ENCODE data around the gene PRDM16. TPM values are rescaled to one million over a fixed set of nuclear protein-coding genes. Genes with fewer than 3 reads are reported as not detected.

Gene PRDM16
- total RNA-seq, 1 experiment from 2014 or later, result 1.6 TPM

DNA sequence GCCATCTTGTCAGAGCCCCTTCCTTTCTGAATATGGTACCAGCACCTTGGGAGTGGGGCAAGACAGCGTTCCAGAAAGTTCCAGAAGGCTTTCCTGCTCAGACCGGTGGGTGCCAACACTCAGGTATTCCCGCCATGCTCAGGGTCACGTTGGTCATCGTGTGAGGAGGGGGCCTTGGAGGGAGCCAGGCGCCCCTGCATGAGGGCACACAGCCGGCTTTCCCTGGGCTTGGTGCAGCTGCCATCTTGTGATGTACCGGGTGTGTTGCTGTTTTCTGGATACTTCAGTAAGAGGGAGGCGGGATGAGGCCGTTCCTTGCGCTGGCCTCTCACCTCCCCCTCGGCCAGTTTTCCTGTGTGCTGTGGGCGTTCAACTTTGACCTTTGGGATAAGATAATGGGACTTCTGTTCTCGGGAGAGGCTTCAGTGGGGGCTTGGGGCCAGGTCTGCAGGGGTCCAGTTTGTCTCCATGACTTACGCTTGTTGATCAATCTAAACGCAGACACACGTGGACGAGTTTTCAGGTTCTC lies 69.7 kb downstream of the PRDM16 start (continued):
- TF ChIP-seq ATF2 (CRISPR knock-in tag; IDR thresholded peaks at IDR 0.05; ENCODE audit: borderline replicate concordance, low read depth) (no peak), ZNF396 (CRISPR knock-in tag; IDR thresholded peaks at IDR 0.05; ENCODE audit: borderline replicate concordance) (no peak), NR3C1 (CRISPR knock-in tag; conservative IDR thresholded peaks at IDR 0.05; ENCODE audit: low read depth) (no peak), NFATC4 (CRISPR knock-in tag; IDR thresholded peaks at IDR 0.05) (no peak), TEAD1 (CRISPR knock-in tag; IDR thresholded peaks at IDR 0.05) (no peak), ZNF281 (CRISPR knock-in tag; IDR thresholded peaks at IDR 0.05) (no peak), ZNF512 (CRISPR knock-in tag; IDR thresholded peaks at IDR 0.05; ENCODE audit: borderline replicate concordance) (no peak)
- TF ChIP-seq, protein P1, sequence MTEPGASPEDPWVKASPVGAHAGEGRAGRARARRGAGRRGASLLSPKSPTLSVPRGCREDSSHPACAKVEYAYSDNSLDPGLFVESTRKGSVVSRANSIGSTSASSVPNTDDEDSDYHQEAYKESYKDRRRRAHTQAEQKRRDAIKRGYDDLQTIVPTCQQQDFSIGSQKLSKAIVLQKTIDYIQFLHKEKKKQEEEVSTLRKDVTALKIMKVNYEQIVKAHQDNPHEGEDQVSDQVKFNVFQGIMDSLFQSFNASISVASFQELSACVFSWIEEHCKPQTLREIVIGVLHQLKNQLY (CRISPR knock-in tag; IDR thresholded peaks at IDR 0.05), result no peak
- TF ChIP-seq, protein P2, sequence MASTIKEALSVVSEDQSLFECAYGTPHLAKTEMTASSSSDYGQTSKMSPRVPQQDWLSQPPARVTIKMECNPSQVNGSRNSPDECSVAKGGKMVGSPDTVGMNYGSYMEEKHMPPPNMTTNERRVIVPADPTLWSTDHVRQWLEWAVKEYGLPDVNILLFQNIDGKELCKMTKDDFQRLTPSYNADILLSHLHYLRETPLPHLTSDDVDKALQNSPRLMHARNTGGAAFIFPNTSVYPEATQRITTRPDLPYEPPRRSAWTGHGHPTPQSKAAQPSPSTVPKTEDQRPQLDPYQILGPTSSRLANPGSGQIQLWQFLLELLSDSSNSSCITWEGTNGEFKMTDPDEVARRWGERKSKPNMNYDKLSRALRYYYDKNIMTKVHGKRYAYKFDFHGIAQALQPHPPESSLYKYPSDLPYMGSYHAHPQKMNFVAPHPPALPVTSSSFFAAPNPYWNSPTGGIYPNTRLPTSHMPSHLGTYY (CRISPR knock-in tag; IDR thresholded peaks at IDR 0.05), result no peak

DNA sequence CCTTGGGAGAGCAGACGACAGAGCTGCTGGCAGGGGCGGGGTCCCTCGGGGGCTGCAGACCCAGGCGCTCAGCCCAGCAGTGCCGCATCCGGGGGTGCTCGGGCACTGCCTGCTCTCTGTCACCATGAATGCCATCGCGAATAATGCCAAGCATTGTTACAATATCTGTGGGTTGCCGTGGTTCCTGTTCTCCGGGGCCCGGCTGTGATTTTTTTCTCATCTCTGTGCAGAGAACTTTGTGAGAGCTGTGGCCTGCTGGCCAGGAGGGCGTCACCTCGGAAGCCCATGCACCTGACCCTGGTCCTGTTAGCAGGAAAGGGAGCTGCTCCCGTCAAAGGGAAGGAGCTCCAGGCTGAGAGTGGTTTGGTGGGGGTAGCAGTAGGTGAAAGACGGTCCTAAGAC lies 70.4 kb downstream of the PRDM16 start:
- H3K27ac Mint-ChIP-seq, result no peak overlapping the region
- no peaks in the 10 kb centered on the region for H3K4me1 Mint-ChIP-seq
- no peak for ATAC-seq
- DNase-seq (ENCODE audit: low spot score), result no peak
- ChIA-PET CTCF (interaction anchor here (1.2 kb wide), 1 partner anchor 9 kb away, joined by 5 read pairs; no protein-coding TSS in a partner anchor), POLR2A (no interaction called here)
- H3K27me3 Mint-ChIP-seq (ENCODE audit: low read depth), result no peaks in the 10 kb centered on the region
- H3K36me3 Mint-ChIP-seq, result no peaks in the 10 kb centered on the region
- no peak overlapping the region for H3K4me3 Mint-ChIP-seq
- no peaks in the 10 kb centered on the region for H3K9me3 Mint-ChIP-seq
- TF ChIP-seq TEAD4 (CRISPR knock-in tag; IDR thresholded peaks at IDR 0.05) (no peak), SMAD4 (CRISPR knock-in tag; IDR thresholded peaks at IDR 0.05) (no peak), ZNF138 (CRISPR knock-in tag; conservative IDR thresholded peaks at IDR 0.05) (no peak), OVOL2 (CRISPR knock-in tag; IDR thresholded peaks at IDR 0.05; ENCODE audit: borderline replicate concordance) (no peak), ATF1 (CRISPR knock-in tag; IDR thresholded peaks at IDR 0.05) (no peak), SP1 (CRISPR knock-in tag; conservative IDR thresholded peaks at IDR 0.05) (no peak), GABPB1 (CRISPR knock-in tag; IDR thresholded peaks at IDR 0.05) (no peak), ZNF671 (CRISPR knock-in tag; IDR thresholded peaks at IDR 0.05) (no peak), ZNF219 (CRISPR knock-in tag; IDR thresholded peaks at IDR 0.05; ENCODE audit: borderline replicate concordance) (no peak), NR2C2 (CRISPR knock-in tag; IDR thresholded peaks at IDR 0.05) (no peak), ZNF232 (CRISPR knock-in tag; IDR thresholded peaks at IDR 0.05) (no peak), TP53 (CRISPR knock-in tag; IDR thresholded peaks at IDR 0.05) (no peak)
